ENCODE measurements around the gene RALB. TPM values are rescaled to one million over a fixed set of nuclear protein-coding genes. Genes with fewer than 3 reads are reported as not detected.

RALB gene
- total RNA-seq, 3 donors from 2014 or later, result 36.1 to 59.8 (median 38.5) TPM

GRCh38 chr2:120239488-120240287, 13.0 kb upstream of the RALB start:
- no peak for TF ChIP-seq CTCF (IDR thresholded peaks at IDR 0.05)
- Histone ChIP-seq H3K4me1 (no peaks in the 10 kb centered on the region), H3K4me3 (peak overlapping the region in 1 of 3 donors; percentile 1), H3K27ac (peak overlapping the region; percentile 46 to 76), H3K9me3 (no peaks in the 10 kb centered on the region), H3K36me3 (no peaks in the 10 kb centered on the region), H3K27me3 (no peaks in the 10 kb centered on the region)
- peak in 1 of 2 donors; percentile 42 for DNase-seq (ENCODE audit: low spot score in 2 of 2)
- intact Hi-C loops (cut with DNase I; ENCODE audit: low total_unique reads), result loop anchor here (2.0 kb wide), 1 partner anchor 47 kb away; no protein-coding TSS in a partner anchor

- no peak overlapping the region for H3K4me3 ChIP-seq
- H3K36me3 ChIP-seq, result no peaks in the 10 kb centered on the region
- H3K27ac ChIP-seq, result no peak overlapping the region
- no peaks in the 10 kb centered on the region for H3K9me3 ChIP-seq
- no peaks in the 10 kb centered on the region for H3K4me1 ChIP-seq
- peak in 1 of 2 donors; percentile 15 for DNase-seq (ENCODE audit: low spot score in 2 of 2)
- TF ChIP-seq CTCF (IDR thresholded peaks at IDR 0.05), result no peak
- TF ChIP-seq POLR2A (IDR thresholded peaks at IDR 0.05), result no peak
- TF ChIP-seq POLR2AphosphoS5 (IDR thresholded peaks at IDR 0.05), result no peak
- intact Hi-C loops (cut with DNase I; ENCODE audit: low total_unique reads), result loop anchor here (2.0 kb wide), 1 partner anchor 46 kb away; no protein-coding TSS in a partner anchor
- H3K27me3 ChIP-seq, result no peaks in the 10 kb centered on the region
These were observed 11.7 kb upstream of the RALB start for GRCh38 chr2:120240901-120241429.

- peak in 1 of 2 donors; percentile 14 for DNase-seq (ENCODE audit: low spot score in 2 of 2)
- Histone ChIP-seq H3K9me3 (no peaks in the 10 kb centered on the region), H3K4me1 (no peaks in the 10 kb centered on the region), H3K4me3 (no peak overlapping the region), H3K27ac (no peak overlapping the region), H3K27me3 (no peaks in the 10 kb centered on the region), H3K36me3 (no peaks in the 10 kb centered on the region)
- TF ChIP-seq POLR2AphosphoS5 (IDR thresholded peaks at IDR 0.05) (no peak), POLR2A (IDR thresholded peaks at IDR 0.05) (no peak)
- intact Hi-C loops (cut with DNase I; ENCODE audit: low total_unique reads), result loop anchor here (2.0 kb wide), 1 partner anchor 45 kb away; no protein-coding TSS in a partner anchor
These were observed 11.0 kb upstream of the RALB start for GRCh38 chr2:120241684-120242083.

DNA sequence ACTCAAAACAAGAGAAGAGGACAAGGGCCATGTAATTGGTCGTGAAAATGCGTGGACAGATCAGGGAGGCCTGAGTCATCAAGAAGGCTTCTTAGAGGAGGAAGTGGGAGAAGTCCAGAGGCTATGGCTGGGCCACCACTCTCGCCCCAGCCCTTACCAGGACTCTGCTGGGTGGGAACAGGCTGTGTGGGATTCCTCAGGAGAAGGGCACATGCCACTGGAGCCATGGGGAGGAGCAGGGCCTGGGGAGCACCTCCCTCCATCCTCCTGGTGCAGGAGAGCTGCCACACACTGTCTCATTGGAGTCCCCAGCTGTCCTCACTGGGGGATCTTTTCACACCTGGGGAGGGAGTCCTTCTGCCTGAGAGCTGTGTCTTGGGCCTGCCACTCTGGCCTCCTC, 9.4 kb upstream of the RALB start:
- H3K4me1 ChIP-seq, result no peaks in the 10 kb centered on the region

GRCh38 chr2:120243875-120244553, 8.6 kb upstream of the RALB start:
- Histone ChIP-seq H3K4me1 (no peaks in the 10 kb centered on the region), H3K36me3 (no peaks in the 10 kb centered on the region), H3K27me3 (no peaks in the 10 kb centered on the region), H3K9me3 (no peaks in the 10 kb centered on the region), H3K4me3 (no peak overlapping the region), H3K27ac (no peak overlapping the region)
- no peak for TF ChIP-seq POLR2AphosphoS5 (IDR thresholded peaks at IDR 0.05)
- TF ChIP-seq CTCF (IDR thresholded peaks at IDR 0.05), result no peak
- no peak for TF ChIP-seq POLR2A (IDR thresholded peaks at IDR 0.05)
- DNase-seq (ENCODE audit: low spot score in 2 of 2), result peak in 1 of 2 donors; percentile 2
- intact Hi-C loops (cut with DNase I; ENCODE audit: low total_unique reads), result no loop called here

More for the DNA sequence above, 9.4 kb upstream of the RALB start:
- Histone ChIP-seq H3K4me3 (no peak overlapping the region), H3K9me3 (no peaks in the 10 kb centered on the region), H3K27me3 (no peaks in the 10 kb centered on the region), H3K36me3 (no peaks in the 10 kb centered on the region), H3K27ac (no peak overlapping the region)
- TF ChIP-seq POLR2A (IDR thresholded peaks at IDR 0.05) (no peak), CTCF (IDR thresholded peaks at IDR 0.05) (no peak), POLR2AphosphoS5 (IDR thresholded peaks at IDR 0.05) (no peak)
- DNase-seq (ENCODE audit: low spot score in 2 of 2), result no peak
- intact Hi-C loops (cut with DNase I; ENCODE audit: low total_unique reads), result no loop called here
